GM18867 (cell line): ENCODE results near the gene FMO3.

Experiments used
- ATAC-seq: cut with Tn5 transposase; IDR thresholded peaks from one replicate; pipeline ENCODE4 v1.9.1; 2021; ENCODE audit warnings: mild to moderate bottlenecking, moderate library complexity; ENCODE audit not compliant: unreplicated experiment

FMO3 gene

GRCh38 chr1:171115280-171115897, 24.7 kb downstream of the FMO3 start:
- no peak for ATAC-seq

GRCh38 chr1:171116676-171117075, 26.0 kb downstream of the FMO3 start:
- no peak for ATAC-seq

- ATAC-seq = no peak
Measured at GRCh38 chr1:171117085-171117484, 26.4 kb downstream of the FMO3 start.

- ATAC-seq = no peak
Measured at GRCh38 chr1:171119648-171120047, 28.9 kb downstream of the FMO3 start.

- ATAC-seq = no peak
Measured at GRCh38 chr1:171122299-171122698, 31.6 kb downstream of the FMO3 start.

- no peak for ATAC-seq
Measured at GRCh38 chr1:171122893-171123292, 32.2 kb downstream of the FMO3 start.

GRCh38 chr1:171126504-171126903, 35.8 kb downstream of the FMO3 start:
- ATAC-seq = no peak

- no peak for ATAC-seq
Measured at GRCh38 chr1:171127099-171127498, 36.4 kb downstream of the FMO3 start.

DNA sequence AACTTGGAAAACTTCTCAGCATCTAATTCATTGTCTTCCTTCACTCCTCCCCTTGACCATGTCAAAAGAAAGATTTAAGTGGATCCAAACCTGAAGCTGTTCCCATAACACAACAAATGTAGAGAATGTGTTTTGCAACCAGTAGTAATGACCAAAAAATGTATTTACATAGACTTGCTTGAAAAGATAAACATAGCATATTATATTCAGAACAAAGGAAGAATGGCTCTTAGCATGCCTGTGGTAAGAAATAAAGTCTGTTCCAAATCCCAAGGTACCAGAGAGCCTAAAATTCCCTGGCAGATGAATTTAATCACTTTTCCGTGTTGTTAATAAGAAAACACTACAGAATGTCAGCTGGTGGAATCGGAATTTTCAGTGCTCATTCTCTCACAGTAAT, 36.8 kb downstream of the FMO3 start:
- ATAC-seq = no peak

DNA sequence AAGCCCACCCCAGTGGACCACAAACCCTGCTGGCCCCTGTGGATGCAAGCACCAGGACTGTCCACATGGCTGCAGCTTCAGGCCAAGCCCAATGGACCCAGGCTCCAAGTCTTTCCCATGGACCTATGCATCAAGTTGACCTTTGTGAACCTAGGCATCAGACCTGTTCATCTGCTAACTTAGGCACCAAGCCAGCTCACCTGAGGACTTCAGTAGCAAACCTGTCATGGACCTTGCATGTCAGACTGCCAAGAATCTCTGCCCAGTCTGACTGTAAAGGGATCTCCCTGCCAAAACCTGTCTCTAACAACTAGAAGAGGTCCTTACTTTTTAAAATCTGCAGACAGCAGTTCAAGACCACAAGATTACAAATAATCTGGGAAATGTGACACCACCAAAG, 37.8 kb downstream of the FMO3 start:
- no peak for ATAC-seq

GRCh38 chr1:171134204-171134923, 43.7 kb downstream of the FMO3 start:
- no peak for ATAC-seq

DNA sequence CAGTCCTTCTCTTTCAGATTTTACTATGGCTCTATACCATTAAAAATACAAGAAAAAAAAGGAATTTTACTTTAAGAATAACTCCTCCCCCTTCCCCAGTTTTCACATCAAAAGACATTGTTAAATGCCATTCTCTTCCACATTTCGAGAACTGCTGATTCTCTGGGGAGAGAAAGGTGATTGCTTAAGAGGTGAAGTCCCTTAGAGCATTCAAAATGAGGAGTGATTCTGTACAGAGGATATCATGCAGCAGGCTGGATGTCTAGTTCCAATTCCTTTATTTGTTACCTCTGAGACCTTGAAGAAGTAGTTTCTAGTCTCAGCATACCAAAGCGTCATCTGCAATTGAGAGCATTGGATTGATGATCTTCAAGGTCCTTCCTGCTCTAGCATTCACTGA, 46.9 kb downstream of the FMO3 start:
- no peak for ATAC-seq

GRCh38 chr1:171138980-171139379, 48.3 kb downstream of the FMO3 start:
- ATAC-seq = no peak

- ATAC-seq = no peak
Measured at GRCh38 chr1:171139890-171140289, 49.2 kb downstream of the FMO3 start.

- ATAC-seq = no peak
Measured at GRCh38 chr1:171140401-171140800, 49.7 kb downstream of the FMO3 start.

DNA sequence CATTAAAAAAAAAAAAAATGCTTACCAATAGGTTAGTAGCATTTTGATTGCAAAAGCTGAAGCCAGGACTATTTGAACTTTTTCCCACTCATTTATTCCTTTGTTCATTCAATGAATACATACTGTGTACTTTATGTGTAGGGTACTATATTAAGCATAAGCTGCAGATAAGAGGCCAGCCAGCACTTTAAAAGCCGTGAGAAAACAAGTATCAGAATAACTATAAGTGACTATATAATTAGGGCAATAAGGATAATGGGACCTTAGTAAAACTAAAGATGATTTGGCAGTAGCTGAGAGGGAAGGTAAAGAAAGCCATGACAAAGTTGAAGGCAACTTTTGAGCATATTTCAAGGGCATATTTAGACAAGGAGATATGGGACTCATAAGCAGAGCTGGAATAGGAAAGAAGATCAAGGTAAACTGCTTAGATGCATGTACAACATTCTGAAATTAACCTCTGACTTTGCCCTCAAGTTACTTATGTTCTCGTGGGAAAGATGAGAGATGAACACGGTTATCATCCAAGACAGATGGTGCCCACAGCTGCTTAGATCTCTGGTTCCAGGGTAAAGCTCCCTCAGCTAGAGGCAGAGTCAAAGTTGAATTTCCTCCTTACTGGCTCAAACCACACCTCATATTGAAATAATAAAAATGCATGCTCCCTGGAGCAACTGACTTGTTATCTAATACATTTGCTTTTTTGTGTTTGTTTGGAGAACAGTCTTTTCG, 50.4 kb downstream of the FMO3 start:
- no peak for ATAC-seq

GRCh38 chr1:171141688-171142415, 51.1 kb downstream of the FMO3 start:
- no peak for ATAC-seq

DNA sequence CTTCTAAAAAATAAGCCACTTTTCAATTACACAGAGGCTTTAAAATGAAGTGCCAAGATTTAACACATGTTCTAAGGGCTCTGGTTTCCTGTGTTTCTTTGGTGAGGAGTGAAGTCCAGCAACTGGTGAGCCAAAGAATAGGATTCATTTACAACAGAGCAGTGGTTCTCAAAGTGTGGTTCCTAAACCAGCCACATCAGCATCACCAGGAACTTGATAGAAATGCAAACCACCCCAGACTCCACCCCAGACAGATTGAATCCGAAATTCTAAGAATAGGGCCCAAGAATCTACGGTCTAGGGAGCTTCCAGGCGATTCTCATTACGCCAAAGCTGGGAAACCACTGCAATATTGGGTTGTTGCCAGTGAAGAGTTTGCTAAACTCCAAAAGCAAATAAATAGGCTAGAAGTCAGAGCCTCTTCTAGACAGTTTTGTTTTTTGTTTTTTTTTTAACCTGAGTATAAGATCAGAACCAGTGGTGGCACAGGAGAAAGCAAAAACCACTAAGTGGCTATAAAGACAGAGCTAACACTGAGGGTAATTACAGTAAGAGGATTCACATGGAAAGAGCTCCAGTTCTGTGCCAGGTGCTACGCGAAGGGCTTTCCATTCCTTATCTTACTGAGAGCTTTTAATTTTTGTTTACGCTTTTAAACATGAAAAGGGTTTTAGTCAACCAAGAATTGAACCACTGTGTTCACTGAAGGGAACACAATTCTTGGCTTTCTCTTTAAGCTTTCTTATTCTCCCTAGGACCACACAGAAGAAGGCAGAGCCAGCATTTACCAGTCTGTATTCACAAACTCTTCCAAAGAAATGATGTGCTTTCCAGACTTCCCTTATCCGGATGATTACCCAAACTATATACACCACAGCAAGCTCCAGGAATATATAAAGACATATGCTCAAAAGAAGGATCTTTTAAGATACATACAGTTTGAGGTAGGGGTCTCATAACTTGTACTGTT, 52.0 kb downstream of the FMO3 start:
- no peak for ATAC-seq

DNA sequence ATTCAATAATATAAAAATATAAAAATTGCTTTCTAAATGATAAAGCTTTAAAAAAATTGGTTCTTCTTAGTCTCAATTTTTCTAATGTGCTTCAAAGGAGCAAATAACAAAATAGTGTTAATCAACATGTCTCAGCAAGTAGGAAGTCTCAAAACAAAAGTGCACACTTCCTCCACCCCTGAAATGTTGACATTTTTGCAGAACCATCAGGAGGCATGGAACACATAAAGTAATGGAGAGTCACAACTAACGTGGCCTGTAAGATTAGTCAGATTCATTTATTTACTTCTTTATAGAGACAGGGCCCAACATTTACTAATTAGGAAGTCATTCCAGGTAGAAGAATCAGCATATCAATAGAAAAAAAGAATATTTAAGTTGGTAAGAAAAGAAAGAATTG, 59.5 kb downstream of the FMO3 start:
- no peak for ATAC-seq

- ATAC-seq = no peak
Measured at GRCh38 chr1:171152549-171152948, 61.8 kb downstream of the FMO3 start.
